ENCODE results near the gene ANAPC15.

The ANAPC15 gene

DNA sequence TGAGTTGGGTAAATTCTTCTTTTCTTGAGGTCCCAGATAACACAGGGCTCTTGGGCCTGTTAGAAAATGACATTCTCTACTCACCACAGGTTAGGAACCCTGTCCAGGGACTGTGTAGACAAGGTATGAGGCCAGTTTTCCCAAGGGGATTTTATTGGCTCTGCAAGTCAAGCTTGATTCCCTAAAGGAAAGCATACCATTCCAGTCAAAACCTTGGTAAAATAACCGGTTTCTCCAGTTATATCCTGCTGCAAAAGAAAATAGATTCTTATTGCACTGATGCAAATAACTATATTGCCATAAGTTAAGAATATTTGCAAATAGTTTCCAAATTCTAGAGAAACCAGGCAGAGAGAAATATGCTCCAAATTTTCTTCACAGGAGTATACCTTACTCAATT lies 13.5 kb upstream of the ANAPC15 start:
- DNase-seq (ENCODE audit: low read depth) = no peak

DNA sequence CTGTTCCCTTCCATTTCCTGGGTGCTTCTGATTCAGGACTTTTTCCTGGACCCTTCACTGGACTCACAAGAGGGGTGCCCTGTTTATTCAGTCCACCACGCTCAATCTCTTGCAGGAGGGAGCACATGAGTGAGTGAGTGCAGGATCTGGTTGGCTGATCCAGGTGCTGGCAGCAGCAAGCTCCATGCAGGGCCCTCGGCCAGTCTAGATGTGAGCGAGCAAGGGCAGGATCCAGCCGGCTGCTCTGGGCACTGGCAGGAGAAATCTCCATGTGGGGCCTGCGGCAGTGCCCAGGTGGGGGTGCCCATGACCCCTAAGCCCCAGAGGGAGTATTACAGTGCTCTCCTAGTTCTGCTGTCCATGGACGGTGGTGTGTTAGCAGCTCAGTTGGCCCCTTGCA lies 11.6 kb upstream of the ANAPC15 start:
- no peak for DNase-seq (ENCODE audit: low read depth)

DNA sequence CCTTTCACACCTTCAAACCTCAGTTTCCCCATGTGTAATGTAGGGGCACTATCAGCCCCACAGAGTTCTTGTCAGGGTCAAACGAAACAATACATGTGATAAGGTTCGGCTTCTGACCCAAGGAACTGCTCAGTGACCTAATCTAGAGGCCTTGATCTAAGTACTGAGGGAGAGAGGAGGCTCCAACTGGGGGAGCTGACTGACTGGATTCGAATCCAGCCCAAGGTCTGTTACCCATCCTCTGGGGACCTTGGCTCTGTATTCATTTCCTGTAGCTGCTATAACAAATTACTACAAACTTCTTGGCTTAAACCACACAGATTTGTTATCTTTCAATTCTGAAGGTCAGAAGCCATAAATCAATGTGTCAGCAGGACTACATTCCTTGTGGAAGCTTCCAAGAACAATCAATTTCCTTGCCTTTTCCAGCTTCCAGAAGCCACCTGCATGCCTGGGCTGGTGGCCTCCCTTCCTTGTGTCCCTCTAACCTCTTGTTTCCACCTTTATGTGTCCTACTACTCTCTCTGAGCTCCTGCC lies 10.7 kb upstream of the ANAPC15 start:
- no peak for DNase-seq (ENCODE audit: low read depth)

DNA sequence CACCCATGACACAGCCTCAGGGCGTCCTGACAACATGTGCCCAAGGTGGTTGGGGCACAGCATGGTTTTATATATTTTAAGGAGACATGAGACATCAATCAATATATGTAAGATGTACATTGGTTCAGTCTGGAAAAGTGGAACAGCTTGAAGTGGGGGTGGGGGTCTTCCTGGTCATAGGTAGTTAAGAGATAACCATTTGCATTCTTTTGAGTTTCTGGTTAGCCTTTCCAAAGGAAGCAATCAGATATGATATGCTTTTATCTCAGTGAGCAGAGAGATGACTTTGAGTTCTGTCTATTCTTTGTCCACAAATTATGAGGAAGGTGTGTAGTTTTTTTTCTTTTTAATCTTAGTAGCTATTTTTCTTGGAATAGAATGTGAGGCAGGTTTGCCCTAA lies 10.1 kb upstream of the ANAPC15 start:
- DNase-seq (ENCODE audit: low read depth) = no peak

DNA sequence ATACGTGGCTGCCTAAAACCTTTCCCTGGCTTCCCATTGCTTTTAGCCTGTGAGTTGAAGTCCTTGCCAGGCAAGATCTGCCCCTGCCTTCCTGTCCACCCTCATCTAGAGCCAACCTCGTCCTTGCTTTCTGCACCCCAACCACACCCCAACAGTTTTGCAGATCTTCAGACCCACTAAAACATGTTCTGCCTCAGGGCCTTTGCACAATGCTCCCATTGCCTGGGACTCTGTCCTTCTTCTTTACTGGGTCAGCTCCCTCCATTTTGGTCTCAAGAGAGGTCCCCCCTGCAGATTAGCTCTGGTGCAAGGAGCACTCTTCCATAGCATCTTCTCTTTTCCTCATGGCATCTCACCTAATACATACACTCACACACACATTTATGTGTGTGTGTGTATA lies 8.4 kb upstream of the ANAPC15 start:
- DNase-seq (ENCODE audit: low read depth) = no peak

DNA sequence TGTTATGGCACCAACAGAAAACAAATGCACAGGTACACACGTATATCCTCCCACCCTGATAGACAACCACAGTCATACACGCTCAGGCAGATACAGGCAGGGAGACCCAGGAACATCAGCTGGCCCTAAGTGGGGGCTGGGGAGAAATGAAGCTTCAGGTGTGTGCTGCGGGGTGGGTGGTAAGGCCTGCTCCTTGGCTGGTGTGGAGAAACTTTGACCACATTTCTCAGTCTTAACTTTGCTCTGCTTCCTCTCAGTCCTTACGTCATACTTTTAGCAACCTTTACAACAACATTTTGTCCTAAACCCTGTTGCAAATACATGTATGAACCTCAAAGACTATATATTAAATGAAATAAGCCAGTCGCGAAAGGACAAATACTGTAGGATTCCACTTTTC lies 6.7 kb upstream of the ANAPC15 start:
- DNase-seq (ENCODE audit: low read depth) = no peak

GRCh38 chr11:72116019-72116755 lies 3.7 kb upstream of the ANAPC15 start:
- DNase-seq (ENCODE audit: low read depth) = no peak

DNA sequence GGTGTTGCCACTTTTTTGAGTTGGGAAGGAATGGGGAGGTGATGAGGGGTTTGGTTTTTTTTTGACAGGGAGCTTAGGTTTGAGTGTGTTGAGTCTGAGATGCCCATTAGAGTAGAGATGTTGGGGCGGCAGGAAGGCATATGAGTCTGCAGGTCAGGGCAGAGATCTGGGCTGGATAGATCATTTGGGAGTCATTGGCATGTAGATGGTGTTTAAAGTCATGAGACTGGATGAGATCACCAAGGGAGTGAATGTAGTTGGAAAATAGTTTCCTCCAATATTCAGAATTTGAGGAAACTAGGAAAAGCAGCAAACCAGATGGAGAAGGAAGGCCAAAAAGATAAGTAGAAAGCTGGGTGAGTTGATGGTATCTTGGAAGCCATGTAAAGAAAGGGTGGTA lies 2.1 kb upstream of the ANAPC15 start:
- no peak for DNase-seq (ENCODE audit: low read depth)

DNA sequence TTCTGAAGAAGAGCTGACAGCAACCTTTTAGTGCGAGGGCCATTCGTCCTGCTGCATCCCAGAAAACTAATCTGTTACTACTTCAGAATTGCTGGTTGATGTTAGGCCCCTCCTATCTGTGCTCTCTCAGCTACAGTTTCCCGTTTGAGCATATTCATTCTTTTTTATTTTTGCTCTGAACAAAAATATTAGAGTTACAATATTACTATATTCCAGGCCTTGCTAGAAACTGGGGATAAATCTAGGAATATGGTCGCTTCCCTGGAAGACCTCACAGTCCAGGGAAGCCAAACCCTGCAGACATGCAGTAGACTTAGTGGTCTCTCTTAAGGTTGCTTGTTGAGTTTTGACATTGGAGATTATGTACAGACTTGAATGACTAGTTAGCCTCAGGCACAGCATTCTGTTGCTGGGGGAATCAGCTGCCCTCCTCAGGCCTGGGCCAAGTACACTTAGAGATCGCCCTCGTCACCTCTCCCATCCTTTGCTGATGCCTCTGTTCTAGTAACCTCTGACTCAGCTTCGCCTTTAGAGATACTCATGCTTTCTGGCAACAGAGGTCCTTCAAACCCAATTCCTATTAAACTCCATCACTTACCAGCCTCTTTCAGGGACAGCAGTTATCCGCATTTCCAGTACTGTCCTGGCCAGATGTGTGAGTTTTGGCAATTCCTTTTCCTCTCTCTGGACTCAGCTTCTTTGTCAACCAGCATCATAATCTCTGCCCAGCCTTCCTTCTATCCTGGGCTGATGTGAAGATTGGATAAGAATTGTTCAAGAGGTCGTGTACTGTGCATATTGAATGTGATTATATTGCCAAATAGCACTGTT lies 698 bp upstream of the ANAPC15 start:
- DNase-seq (ENCODE audit: low read depth) = peak; percentile 30

DNA sequence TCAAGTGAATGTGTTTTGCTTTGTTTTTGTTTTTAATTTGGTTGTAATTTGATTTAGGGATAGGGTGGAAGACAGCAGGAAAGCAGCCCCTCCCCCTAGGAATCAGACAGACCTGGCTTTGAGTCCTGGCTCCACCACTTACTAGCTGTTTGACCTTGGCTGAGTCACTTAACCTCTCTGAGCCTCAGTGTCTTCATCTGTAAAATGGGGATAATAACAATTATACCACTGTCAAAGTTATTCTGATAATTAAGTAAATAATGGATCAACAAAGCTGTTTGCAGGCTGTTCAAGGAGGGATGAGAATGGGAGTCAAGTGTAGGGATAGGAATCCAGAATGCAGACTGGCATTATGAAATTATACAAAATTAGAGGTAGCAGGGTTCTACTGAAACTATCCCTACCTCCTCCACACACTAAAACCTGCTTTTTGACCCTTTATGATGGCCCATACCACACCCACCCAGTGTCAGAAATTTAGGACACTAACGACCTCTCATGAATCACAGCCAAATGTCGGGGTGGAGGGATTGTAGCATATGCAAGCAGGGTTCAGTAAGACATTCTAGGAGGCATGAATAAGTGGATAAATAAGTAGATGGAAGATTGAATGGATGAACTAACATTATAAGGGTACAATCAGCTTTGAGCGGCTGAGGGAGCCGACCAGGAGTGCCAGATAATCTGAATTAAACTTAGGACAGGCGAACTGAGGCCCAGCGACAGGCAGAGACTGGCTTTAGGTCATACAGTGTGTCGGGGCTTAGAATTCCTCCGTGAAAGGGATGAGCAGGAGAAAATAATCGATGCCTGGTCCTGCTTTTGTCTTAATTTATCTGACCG lies 974 bp downstream of the ANAPC15 start:
- DNase-seq (ENCODE audit: low read depth) = no peak

GRCh38 chr11:72105888-72106287 lies 6.6 kb downstream of the ANAPC15 start, which contains the start of gene TOMT:
TSS of gene TOMT (plus strand) at chr11:72105924. CDS start at chr11:72105952, 28 bp downstream.
- no peak for DNase-seq (ENCODE audit: low read depth)

- DNase-seq (ENCODE audit: low read depth) = no peak
Observed at GRCh38 chr11:72103754-72104167, 8.7 kb downstream of the ANAPC15 start.

DNA sequence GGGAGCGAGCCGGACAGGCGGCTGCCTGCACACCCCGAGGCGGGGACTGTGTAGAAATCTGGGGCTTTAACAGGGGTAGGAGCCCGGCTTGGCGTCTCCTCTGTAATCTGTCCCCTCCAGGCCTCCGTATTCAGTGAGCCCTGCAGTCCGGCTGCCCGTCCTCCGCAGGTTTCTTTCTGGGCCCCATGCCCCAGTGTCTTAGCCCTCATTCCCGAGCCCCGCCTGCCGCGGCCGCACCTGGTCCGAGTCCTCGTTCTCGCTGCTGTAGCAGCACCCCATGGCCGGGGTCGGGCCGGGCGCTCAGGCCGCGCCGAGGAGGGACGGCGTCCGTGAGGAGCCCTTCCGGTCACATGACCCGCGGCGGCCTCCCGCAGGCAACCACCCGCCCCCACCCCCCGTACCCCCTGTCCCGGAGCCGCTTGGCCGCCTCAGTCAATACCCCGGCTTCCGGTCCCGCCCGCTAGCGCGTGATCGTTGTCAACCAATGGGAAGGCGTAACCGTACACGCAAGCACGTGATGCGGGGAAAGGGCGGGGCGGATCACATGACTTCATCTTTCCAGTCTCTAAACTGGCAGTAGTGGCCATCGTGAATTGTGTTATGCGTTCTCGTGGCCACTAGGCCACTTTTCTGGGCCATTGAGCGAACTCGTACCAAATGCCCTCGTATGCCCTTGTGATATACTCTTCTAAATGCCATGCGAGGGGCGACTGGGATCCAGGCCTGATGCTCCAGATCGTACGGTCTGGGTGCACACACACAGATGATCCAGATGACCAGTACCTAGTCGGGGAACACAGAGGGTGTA lies 9.3 kb downstream of the ANAPC15 start, which contains the start of gene LAMTOR1:
TSS of gene LAMTOR1 (minus strand) at position 352 of the 808 bp plus-strand sequence. CDS start at position 279, 73 bp downstream.
- peak; percentile 99 for DNase-seq (ENCODE audit: low read depth)

DNA sequence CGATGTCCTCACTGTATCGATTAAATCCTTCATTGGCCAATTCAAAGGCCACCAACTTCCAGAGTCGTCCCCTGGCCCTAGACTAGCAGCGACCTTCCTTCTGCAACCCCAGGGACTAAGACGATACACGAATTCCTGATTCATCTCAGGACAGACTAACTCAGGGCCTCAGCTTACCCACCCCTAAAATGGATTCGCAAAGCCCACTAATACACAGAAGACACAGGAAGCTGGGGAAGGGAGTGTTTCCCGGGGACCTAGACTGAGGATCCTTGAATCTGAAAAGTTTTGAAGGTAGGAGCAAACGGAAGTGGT lies 9.9 kb downstream of the ANAPC15 start:
- DNase-seq (ENCODE audit: low read depth) = no peak

GRCh38 chr11:72102162-72102561 lies 10.3 kb downstream of the ANAPC15 start:
- DNase-seq (ENCODE audit: low read depth) = no peak

DNA sequence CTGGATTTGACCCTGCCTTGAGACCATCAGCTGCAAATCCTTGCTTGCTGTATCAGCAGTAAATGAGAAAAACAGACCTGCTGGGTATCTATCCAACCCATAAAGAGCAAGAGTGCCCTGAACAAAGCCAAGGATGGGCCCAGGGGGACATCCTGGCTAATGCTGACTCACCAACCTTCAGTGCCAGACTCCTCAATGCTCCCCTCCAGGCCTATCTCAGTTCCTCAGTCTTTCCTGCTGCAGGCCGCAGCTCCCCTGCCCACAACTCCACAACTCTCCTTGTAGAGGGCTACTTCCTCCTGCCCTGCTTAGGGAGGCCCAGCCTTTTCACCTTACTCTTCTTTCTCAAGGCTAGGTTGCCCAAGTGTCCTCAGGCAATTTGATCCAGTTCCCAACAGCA lies 12.0 kb downstream of the ANAPC15 start:
- no peak for DNase-seq (ENCODE audit: low read depth)

DNA sequence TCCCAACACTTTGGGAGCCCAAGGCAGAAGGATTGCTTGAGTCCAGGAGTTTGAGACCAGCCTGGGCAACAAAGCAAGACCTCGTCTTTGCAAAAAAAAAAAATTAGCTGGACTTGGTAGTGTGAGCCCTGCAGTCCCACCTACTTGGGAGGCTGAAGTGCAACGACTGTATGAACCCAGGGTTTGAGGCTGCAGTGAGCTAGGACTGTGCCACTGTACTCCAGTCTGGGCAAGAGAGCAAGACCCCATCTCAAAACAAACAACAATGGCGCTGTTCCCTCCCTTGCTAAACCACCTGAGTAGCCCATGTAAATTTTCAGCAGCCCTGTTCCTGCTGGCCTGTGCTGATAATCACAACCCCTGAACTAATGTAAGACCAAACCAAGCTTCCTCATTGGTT lies 12.5 kb downstream of the ANAPC15 start:
- no peak for DNase-seq (ENCODE audit: low read depth)

GRCh38 chr11:72098741-72099140 lies 13.8 kb downstream of the ANAPC15 start:
- no peak for DNase-seq (ENCODE audit: low read depth)

DNA sequence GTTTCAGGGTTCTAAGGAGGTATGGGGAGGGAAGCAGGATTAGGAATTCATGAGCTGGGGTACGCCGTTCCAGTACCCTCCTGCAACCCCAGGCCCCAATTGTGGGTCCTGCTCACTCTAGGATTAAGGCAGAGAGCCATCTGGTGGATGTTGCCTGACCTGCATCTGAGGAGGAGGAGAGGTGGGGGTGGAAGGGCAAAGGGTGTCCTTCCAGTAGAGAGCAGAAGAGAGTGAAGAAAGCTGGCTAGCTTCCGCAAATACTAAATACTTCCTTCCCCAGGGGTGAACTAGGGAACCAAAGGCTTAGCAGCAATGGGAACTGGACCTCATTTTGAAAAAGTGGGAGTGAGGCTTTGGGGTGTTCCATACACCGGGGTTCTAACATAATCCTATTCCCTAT lies 21.2 kb downstream of the ANAPC15 start:
- DNase-seq (ENCODE audit: low read depth) = peak; percentile 62

DNA sequence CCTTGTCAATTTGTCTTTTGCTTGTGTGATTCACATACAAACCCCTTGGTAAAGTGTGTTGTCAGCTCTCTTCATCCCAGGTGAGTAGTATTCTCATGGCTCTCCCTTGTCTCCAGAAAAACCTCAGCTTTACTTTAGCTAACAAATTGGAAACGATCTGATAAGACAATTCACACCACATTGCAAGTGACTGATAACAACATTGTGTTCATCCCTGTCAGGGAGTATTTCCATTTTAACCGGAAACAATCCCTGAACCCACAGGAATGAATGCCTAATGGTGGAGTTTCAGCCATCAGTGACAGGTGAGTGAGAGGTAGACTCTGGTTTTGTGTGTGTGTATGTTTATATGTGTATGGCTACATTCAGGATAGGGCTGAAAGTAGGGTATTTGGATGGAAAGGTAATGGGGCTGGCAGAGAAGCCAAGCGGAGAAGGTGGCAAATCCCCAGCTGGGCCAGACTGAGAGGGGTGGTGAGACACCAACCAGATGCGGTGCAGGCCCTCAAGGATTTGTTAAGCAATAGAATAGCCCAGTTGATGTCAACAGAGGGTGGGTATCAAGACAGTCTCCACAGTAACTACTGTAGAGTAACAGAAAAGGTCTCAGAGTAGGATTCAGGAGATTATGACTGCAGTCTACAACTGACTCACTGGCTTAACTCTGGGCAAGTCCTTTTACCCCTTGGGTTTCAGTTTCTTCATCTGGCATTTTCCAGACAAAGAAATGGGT lies 24.3 kb downstream of the ANAPC15 start:
- DNase-seq (ENCODE audit: low read depth) = peak; percentile 43

All from iris pigment epithelial cell (primary cell).